CD4-positive, alpha-beta T cell treated with Interleukin-6 at 100 ng/mL for 8 hours (primary cell): ENCODE data around the gene CES2.

Source experiments
- DNase-seq: peaks from one replicate; pipeline ENCODE4 v3.0.0-alpha.2; 2020; ENCODE audit warnings: mixed read lengths, low spot score

CES2 gene

GRCh38 chr16:66918803-66919568, 16.3 kb upstream of the CES2 start, which contains the start of gene CDH16:
CDH16 (minus strand) TSS chr16:66918885; CDS start chr16:66918065, 820 bp downstream.
- no peak for DNase-seq

DNA sequence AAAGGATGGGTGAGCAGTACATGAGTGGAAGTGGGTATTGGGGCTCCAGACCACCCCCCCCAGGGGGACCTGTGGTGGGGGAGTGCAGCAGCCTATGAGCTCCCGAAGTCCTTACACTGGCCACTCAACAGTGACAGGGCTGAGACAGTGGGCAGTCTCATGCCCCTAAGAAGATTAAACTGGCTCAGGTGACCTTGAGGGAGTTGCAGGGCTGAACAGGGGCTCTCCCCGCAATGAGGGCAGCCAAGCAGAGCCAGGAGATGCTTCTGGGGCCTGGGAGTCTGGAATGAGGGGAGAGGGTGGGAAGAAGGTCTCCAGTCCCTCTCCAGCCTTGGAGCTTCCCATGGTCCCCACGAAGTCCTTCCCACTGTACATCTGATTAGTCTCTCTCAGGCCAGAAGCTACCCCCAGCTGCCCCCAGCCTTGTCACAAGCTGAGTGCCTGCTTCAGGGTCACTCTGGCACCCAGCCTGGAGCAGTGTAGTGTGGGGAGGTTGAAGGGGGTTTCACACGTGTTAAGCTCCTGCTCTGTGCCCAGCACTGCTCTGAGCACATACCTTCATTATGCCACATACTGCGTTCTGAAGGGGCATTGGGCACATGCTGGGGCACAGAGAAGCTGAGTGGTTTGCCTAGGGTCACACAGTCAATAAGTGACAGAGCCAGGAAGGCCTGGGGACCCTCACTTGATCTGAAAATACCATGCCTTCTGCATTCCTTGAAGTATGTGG, 15.6 kb upstream of the CES2 start:
- no peak for DNase-seq

GRCh38 chr16:66920299-66920590, 15.1 kb upstream of the CES2 start:
- DNase-seq = no peak

DNA sequence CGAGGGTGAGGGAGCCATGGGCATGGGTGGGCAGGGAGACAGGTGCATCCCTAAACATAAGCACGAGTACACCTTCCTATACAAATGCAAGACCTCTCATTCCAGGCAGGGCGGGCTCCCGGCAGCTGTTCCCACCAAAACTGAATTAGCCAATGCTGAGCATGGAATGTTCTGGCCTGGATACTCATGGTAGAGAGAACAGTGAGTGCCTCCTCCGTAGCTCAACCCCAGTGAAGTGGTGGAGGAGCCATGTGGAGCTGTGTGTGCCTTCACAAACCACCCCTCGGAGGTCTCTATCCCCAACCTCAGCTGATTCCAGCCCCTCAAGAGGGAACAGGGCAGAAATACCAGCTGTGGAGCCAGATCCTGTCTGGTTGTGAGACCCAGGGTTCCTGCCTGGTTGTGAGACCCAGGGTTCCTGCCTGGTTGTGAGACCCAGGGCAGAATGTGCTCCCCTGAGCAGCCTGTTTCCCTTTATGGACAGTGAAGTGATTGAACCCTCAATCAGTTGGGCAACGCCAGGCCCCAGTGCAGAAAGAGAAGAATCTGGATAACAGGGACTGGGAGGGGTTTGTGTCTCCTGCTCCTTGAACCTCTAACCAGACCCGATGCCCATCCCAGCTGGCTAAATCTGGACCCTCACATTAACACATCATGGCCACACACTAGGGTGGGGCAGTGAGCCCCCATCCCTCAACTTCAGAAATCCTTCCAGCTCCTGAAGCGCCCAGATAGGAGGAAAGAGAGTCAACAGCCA, 14.2 kb upstream of the CES2 start:
- no peak for DNase-seq

DNA sequence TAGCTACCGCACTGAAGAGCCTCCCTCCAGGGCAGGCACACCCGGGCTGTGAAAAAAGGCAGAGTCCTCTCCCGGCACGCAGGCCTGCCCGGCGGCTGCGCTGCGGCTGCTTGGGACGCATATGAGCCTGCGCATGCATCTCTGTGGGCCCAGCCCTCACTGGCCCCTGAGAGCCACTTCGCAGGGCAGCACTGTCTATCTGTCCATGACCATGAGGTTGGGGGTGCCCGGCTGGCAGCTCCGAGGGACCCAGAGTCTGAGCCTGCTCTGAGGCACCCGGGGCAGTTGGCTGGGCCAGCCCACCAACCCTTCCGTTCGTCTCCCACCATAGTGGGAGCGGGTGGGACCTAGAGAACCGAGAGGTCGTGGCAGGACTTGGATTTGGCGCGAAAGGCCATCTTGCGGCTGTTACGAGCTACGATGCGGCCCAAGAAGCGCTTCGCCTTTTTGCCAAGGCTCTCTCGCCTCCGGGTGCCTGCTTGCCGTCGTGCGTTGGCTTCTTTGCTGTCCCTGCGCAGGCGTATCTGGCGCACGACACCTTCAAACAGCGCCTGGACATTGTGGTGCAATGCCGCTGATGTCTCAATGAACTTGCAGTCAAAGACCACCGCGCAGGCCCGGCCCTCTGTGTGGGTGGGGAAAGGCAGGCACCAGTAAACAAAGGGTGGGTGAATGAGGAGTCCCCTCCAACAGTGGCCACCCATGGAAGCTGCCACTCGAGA, 13.4 kb upstream of the CES2 start:
- DNase-seq = no peak

- DNase-seq = no peak
Observed at GRCh38 chr16:66923247-66923731, 12.0 kb upstream of the CES2 start.

- no peak for DNase-seq
Observed at GRCh38 chr16:66923866-66924265, 11.4 kb upstream of the CES2 start.

DNA sequence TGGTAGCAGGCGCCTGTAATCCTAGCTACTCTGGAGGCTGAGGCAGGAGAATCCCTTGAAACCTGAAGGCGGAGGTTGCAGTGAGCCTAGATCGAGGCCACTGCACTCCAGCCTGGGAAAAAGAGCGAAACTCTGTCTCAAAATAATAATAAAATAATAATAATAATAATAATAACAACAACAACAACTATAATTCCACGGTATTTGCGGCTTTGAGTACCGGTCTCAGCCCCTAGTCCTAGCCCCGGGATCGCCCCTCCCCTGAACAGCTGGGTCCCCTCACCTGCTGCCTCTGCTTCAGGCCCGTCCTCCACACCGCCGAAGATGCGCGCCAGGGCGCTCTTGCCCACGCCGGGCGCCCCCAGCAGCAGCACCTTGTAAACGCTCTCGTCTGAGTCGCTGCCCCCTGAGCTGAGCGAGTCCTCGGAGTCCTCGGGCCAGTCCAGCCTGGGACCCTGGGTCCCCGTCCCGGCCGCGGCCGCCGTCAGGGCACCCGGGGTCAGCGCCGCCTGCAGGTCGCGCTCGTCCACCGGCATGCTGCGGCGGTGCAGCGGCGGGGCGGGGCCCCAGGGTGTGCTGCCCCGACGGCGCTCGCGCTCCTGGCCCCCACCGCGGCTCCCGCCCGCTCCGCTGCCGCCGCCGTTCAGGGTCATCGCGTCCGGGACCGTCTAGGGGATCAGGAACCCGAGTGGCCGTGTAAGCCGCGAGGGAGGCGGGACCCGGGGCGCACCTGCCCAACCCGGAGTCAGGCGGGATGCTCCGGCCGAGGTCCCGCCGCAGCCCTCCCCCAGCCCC, 10.6 kb upstream of the CES2 start:
- DNase-seq = no peak

- no peak for DNase-seq
Observed at GRCh38 chr16:66925322-66925840, 9.9 kb upstream of the CES2 start, which contains the start of gene RRAD. RRAD (minus strand) TSS chr16:66925535; CDS start chr16:66925179, 356 bp downstream.

- DNase-seq = no peak
Observed at GRCh38 chr16:66926171-66926947, 9.0 kb upstream of the CES2 start.

DNA sequence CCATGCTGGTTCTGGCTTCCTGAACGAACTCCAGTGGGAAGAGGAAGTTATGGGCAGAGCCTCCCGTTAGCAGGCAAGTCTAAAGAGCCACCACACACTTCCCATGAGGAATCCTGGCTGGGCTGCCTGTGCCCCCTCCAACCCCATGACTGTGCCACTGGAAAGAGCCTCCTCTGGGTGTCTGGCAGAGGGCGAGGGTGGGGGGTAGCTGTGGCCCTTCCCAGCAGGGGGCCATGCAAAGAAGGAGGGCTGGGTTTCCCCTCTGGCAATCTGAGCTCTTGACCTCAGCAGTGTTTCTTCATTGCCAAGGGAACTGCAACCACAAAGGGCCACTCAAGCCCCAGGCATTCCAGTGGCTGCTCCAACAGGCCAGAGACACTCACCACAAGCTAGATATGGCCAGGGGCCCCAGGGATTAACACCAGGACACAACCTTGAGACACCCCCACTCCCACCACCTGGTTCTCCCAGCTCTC, 8.3 kb upstream of the CES2 start:
- no peak for DNase-seq

DNA sequence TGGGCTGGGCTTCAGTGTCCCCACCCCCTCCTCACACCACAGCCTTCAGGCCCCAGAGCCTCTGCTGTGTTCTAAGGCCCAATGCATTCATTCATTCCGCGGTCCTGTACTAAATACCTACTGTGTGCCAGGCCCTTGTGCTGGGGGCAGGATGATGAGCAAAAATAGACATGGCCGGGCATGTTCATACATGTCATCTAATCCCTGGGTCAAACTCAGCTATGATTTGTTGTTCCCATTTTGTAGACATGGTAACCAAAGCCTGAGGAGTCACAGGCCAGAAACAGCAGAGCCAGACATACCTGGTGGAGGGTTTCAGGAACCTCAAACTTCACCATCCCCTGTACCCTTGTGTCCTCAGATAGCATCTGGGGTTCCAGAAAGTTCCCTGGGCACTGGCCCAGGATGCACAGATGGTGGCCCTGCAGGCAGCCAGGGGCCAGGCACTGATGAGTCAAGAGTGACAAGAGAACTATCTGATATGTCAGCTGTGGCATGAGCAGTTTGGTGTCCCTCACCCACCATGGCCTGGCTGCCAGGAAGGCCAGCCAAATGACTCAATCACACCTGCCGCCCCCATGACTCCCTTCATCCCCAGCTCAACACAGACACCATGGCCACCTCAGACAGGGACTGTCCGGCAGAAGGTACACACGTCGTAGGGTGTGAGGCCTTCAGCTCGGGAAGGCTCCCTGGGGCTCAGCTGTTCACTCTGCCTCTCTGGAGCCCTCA, 7.2 kb upstream of the CES2 start:
- DNase-seq = no peak

- no peak for DNase-seq
Observed at GRCh38 chr16:66928702-66929388, 6.5 kb upstream of the CES2 start.

GRCh38 chr16:66930189-66930588, 5.1 kb upstream of the CES2 start:
- DNase-seq = no peak

- DNase-seq = no peak
Observed at GRCh38 chr16:66931665-66932064, 3.7 kb upstream of the CES2 start.

DNA sequence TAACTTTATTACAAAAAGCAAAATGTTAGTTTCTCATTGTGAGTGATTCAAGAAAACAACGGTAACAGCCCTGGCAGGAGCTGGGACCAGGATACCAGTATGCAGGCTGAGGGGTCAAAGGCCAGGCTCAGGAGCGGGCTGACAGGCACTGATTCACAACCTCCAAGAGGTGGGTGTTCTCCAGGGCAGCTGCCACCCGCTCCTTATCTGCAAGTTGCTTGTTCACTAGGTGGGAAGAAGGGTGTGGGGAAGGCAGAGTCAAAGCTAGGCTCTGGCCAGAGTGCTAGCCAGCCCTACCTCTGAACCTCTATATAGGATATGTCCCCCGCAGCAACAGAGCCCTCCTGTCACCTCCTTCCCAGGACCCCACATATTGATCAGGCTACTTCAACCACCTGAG, 3.2 kb upstream of the CES2 start:
- no peak for DNase-seq

DNA sequence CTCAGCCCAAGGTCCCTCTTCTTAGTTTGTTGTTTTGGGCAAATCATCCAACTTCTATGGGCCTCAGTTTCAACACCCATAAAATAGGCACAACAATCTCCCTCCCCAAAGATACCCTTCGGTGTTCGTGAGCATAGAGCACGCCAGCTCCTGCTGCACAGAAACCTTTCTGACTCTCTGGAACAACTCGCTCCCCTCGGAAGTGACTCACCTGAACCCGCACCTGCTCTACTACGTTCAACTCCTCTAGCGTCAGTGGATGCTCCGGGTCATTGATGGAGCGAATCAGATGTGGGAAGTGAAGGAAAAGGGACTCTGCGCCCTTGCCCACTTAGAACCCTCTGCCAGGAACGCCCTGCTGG, 1.6 kb upstream of the CES2 start:
- DNase-seq = peak; percentile 35

- peak; percentile 83 for DNase-seq
Observed at GRCh38 chr16:66934138-66934838, 1.0 kb upstream of the CES2 start, which contains the start of gene CIAO2B. CIAO2B (minus strand) TSS chr16:66934402; CDS start chr16:66934364, 38 bp downstream.
